ENCODE measurements around the gene CDH4.

- TF ChIP-seq POLR2AphosphoS5 (IDR thresholded peaks at IDR 0.05) (no peak), POLR2A (IDR thresholded peaks at IDR 0.05) (no peak), CTCF (IDR thresholded peaks at IDR 0.05 in 8 of 11, conservative IDR thresholded peaks at IDR 0.05 in 3 of 11) (no peak)
Measured at GRCh38 chr20:61810066-61810737, 558.1 kb downstream of the CDH4 start.
